T47D (cell line): ENCODE results near the gene SLC2A13.
"Not testable (repeated sequence)": the region's sequence is repeated elsewhere in the genome, so short reads cannot be mapped to it uniquely, and the experiment has no call there.

ENCODE experiments used
- DNase-seq, 2 experiments: peaks; one replicate each; pipeline versions ENCODE4 v3.0.0 to v3.0.0-alpha.2; 2011 to 2012; ENCODE audit warnings: low read depth in 1 of 2, low spot score in 1 of 2
- JUND ChIP-seq: IDR thresholded peaks from 2 replicates; pipeline ENCODE4 v1.6.1; 2012; ENCODE audit warnings: low read depth
- in situ Hi-C: cut with HindIII; loops from 2 replicates; pipeline ENCODE4 v1.10.0; 2016; ENCODE audit warnings: low sequenced_read_pairs, low pct_unique_long_range_greater_than_20kb

The SLC2A13 gene

GRCh38 chr12:39805651-39806050 lies 300.2 kb downstream of the SLC2A13 start:
- in situ Hi-C loops = no loop called here
- TF ChIP-seq JUND = no peak
- no peak for DNase-seq

DNA sequence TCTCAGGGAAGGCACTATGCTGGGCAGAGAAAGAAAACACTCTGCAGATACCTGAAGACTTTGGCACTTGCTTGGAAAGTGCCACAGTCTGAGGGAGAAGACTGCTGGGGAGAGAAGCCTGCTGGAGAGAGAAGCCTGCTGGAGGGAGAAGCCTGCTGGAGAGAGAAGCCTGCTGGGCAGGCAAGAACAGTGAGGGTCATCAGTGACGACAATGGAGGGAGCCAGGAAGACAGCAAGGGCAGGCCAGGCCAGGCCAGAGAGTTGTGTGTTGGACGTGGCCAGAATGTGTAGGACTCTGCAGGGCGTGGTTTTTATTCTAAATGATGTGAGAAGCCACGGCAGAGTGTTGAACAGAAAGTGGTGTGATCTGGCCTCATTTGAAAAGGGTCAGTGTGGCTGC lies 301.0 kb downstream of the SLC2A13 start:
- in situ Hi-C loops = no loop called here
- TF ChIP-seq JUND = no peak

DNA sequence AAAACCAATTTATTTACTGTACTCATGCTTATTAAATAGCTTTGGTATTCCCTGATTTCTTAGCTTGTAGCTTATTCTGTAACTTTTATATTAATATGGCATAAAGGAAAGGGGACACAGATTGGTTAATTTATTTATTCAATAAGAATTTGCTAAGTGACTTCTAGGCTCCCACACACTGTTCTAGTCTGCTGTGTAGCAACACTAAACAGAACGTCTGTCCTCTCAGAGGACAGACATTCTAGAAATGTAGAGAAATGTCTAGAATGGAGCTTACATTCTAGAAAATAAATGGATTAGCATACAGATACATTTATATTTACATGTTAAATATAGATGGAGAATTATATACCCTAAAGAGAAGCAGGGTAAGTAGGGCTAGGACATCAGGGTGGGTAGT lies 301.4 kb downstream of the SLC2A13 start:
- no peak for TF ChIP-seq JUND
- no peak for DNase-seq
- in situ Hi-C loops = no loop called here

More for the DNA sequence above, 301.0 kb downstream of the SLC2A13 start:
- DNase-seq = no peak

DNA sequence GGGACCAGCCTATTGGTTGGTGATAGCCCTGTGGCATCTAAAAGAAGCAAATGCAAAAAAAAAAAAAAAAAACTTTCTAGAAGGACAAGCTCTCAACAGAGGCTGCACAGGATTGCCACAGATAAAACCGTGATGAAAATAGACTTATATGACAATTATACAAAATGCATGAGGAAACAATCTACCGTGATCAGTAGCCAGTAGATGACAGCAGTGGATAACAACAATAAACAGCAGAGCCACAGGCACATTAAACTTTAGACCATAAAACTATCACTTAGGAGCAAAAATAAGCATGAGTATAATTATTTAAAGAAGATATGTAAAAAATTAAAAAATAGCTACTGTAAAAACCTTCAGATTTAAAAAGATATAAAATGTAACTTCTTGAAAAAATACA lies 302.7 kb downstream of the SLC2A13 start:
- no peak for DNase-seq
- TF ChIP-seq JUND = no peak
- in situ Hi-C loops = no loop called here

DNA sequence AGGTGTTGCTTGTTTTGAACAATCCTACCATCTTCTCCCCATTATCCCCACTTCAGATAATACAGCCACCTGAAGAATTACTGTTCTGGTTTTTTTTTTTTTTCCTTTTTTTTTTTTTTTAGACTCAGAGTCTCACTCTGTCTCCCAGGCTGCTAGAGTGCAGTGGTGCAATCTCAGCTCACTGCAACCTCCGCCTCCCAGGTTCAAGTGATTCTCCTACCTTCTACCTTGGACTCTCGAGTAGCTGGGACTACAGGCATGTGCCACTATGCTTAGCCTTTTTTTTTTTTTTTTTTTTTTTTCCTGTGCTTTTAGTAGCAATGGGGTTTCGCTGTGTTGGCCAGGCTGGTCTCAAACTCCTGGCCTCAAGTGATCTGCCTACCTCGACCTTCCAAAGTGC lies 306.9 kb downstream of the SLC2A13 start:
- no peak for DNase-seq
- in situ Hi-C loops = no loop called here
- TF ChIP-seq JUND = no peak

DNA sequence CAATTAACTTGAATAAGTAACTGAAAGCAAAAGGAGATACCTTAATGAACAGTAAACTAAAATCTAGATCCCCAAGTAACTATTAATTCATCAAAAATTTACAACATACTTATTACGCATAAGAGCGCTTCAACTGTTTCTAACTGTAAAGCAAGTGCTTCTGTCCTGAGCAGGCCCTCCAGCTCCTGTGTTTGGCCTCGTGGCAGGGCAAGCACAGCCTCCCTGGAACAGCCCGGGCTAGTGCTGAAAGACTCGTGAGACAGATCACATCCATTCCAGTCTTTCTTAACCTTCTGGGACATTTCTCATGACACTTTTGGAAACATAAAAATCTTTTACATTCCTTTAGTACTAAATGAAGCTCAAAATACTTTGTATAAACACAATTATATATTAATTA lies 307.5 kb downstream of the SLC2A13 start:
- no peak for DNase-seq
- TF ChIP-seq JUND = no peak
- in situ Hi-C loops = no loop called here

DNA sequence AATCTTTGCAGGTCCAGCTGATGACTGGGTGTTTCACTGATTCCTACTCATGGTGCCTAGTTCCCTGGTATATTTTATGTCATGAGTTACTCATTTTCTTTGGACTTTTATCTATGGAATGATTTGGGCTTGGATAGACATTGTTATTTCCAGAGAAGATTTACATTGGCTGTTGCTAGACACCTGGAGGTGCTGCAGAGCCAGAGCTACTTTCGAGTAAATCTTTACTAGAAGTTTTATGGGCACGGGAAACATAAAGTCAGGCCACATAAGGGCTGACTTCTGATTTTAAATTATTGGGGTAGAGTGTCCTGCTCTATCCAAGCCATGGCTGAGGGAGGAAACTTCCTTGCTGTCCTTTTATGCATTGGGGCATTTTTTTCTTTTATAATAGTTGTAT lies 310.4 kb downstream of the SLC2A13 start:
- TF ChIP-seq JUND = no peak
- no peak for DNase-seq
- in situ Hi-C loops = no loop called here

- in situ Hi-C loops = no loop called here
- TF ChIP-seq JUND = no peak
- DNase-seq = no peak
Observed at GRCh38 chr12:39792938-39793337, 312.9 kb downstream of the SLC2A13 start.

- no peak for TF ChIP-seq JUND
- no peak for DNase-seq
- in situ Hi-C loops = no loop called here
Observed at GRCh38 chr12:39788239-39788638, 317.6 kb downstream of the SLC2A13 start.

DNA sequence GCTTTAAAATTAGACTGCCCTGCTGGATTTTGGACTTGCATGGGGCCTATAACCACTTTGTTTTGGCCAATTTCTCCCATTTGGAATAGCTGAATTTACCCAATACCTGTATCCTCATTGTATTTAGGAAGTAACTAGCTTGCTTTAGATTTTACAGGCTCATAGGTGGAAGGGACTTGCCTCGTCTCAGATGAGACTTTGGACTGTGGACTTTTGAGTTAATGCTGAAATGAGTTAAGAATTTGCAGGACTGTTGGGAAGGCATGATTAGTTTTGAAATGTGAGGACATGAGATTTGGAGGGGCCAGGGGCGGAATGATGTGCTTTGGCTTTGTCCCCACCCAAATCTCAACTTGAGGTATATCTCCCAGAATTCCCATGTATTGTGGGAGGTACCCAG lies 320.1 kb downstream of the SLC2A13 start:
- in situ Hi-C loops, DNase-seq: not testable (repeated sequence)

DNA sequence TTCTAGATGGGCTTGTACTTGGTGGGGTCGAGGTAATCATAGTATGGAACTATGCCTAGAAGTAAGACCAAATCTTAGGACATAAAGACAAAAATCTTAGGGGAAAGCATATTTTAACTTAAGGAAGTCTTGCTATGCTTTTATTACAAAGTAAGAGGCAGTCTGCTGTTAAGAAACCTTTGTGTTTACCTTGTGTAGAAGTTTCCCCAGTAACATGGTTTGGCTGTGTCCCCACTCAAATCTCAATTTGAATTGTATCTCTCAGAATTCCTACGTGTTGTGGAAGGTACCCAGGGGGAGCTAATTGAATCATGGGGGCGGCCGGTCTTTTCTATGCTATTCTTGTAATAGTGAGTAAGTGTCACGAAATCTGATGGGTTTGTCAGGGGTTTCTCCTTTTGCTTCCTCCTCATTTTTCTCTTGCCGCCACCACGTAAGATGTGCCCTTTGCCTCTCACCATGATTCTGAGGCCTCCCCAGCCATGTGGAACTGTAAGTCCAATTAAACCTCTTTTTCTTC lies 323.8 kb downstream of the SLC2A13 start:
- TF ChIP-seq JUND = no peak
- in situ Hi-C loops = no loop called here
- DNase-seq = no peak

- in situ Hi-C loops = no loop called here
- no peak for TF ChIP-seq JUND
- no peak for DNase-seq
Observed at GRCh38 chr12:39780913-39781446, 324.9 kb downstream of the SLC2A13 start.

DNA sequence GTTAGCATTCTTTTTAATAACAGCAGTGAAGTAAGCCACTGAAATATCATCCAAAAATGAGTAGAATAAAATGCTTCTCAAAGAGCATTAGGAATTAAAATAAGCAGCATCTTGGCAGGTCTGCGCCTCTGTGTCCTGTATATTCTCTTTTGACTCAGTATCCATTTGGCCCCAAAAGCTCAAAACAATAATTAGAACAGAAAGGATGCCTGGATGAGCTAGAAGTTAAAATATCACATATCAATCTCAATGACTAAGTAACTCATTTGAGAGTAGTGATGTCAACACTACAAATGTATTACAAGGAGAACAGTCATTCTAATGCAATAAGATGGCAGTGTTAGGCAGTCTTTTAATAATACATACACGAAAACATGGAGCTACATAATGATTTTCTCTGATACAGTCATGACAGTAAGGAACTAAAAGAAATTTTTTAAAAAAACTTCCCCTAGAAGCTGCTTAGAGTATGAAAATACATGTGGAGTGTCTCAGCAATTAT lies 325.4 kb downstream of the SLC2A13 start:
- DNase-seq = no peak
- in situ Hi-C loops = no loop called here
- no peak for TF ChIP-seq JUND

GRCh38 chr12:39779768-39780340 lies 326.0 kb downstream of the SLC2A13 start:
- in situ Hi-C loops = no loop called here
- TF ChIP-seq JUND = no peak

More at GRCh38 chr12:39779768-39780340, 326.0 kb downstream of the SLC2A13 start:
- no peak for DNase-seq
